HL-60 (cell line): ENCODE results near the gene ZPBP2.

Experiments used
- POLR2AphosphoS5 ChIP-seq: IDR thresholded peaks from 2 replicates; pipeline ENCODE4 v1.6.1; 2012; ENCODE audit warnings: low read depth
- TF ChIP-seq, protein P1 (sequence below): IDR thresholded peaks from one replicate; pipeline ENCODE4 v1.5.1; 2011; ENCODE audit warnings: low read length, control low read depth, inconsistent platforms; ENCODE audit not compliant: insufficient read depth
- TF ChIP-seq, protein P2 (sequence below): IDR thresholded peaks from 2 replicates; pipeline ENCODE4 v1.6.1; 2012; ENCODE audit warnings: low read depth; ENCODE audit not compliant: insufficient replicate concordance

DNA sequence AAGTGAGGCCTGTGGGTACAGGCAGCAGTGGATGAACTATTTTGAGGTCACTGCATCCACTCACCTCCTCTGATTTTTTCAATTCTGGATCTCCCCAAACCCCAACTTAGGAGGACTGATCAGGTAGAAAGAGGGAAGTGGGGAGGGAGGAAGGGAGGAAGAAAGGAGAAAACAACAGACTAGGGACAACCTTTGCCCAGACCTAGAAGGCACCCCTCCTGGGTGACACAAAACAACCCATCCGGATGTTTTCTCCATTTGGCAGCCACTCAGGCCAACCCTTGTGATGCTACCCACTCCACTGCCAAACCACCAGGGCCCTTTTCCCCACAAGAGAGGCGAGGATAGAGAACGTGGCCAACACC lies 56.7 kb downstream of the ZPBP2 start:
- TF ChIP-seq, protein P1, sequence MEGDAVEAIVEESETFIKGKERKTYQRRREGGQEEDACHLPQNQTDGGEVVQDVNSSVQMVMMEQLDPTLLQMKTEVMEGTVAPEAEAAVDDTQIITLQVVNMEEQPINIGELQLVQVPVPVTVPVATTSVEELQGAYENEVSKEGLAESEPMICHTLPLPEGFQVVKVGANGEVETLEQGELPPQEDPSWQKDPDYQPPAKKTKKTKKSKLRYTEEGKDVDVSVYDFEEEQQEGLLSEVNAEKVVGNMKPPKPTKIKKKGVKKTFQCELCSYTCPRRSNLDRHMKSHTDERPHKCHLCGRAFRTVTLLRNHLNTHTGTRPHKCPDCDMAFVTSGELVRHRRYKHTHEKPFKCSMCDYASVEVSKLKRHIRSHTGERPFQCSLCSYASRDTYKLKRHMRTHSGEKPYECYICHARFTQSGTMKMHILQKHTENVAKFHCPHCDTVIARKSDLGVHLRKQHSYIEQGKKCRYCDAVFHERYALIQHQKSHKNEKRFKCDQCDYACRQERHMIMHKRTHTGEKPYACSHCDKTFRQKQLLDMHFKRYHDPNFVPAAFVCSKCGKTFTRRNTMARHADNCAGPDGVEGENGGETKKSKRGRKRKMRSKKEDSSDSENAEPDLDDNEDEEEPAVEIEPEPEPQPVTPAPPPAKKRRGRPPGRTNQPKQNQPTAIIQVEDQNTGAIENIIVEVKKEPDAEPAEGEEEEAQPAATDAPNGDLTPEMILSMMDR = no peak
- TF ChIP-seq, protein P2, sequence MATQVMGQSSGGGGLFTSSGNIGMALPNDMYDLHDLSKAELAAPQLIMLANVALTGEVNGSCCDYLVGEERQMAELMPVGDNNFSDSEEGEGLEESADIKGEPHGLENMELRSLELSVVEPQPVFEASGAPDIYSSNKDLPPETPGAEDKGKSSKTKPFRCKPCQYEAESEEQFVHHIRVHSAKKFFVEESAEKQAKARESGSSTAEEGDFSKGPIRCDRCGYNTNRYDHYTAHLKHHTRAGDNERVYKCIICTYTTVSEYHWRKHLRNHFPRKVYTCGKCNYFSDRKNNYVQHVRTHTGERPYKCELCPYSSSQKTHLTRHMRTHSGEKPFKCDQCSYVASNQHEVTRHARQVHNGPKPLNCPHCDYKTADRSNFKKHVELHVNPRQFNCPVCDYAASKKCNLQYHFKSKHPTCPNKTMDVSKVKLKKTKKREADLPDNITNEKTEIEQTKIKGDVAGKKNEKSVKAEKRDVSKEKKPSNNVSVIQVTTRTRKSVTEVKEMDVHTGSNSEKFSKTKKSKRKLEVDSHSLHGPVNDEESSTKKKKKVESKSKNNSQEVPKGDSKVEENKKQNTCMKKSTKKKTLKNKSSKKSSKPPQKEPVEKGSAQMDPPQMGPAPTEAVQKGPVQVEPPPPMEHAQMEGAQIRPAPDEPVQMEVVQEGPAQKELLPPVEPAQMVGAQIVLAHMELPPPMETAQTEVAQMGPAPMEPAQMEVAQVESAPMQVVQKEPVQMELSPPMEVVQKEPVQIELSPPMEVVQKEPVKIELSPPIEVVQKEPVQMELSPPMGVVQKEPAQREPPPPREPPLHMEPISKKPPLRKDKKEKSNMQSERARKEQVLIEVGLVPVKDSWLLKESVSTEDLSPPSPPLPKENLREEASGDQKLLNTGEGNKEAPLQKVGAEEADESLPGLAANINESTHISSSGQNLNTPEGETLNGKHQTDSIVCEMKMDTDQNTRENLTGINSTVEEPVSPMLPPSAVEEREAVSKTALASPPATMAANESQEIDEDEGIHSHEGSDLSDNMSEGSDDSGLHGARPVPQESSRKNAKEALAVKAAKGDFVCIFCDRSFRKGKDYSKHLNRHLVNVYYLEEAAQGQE = no peak
- no peak for TF ChIP-seq POLR2AphosphoS5
